HG03159 (cell line): ENCODE results near the gene LOC101059915.

Source experiments
- ATAC-seq: cut with Tn5 transposase; IDR thresholded peaks from one replicate; pipeline ENCODE4 v1.9.1; 2021; ENCODE audit warnings: mild to moderate bottlenecking, moderate library complexity; ENCODE audit not compliant: unreplicated experiment

LOC101059915 gene

DNA sequence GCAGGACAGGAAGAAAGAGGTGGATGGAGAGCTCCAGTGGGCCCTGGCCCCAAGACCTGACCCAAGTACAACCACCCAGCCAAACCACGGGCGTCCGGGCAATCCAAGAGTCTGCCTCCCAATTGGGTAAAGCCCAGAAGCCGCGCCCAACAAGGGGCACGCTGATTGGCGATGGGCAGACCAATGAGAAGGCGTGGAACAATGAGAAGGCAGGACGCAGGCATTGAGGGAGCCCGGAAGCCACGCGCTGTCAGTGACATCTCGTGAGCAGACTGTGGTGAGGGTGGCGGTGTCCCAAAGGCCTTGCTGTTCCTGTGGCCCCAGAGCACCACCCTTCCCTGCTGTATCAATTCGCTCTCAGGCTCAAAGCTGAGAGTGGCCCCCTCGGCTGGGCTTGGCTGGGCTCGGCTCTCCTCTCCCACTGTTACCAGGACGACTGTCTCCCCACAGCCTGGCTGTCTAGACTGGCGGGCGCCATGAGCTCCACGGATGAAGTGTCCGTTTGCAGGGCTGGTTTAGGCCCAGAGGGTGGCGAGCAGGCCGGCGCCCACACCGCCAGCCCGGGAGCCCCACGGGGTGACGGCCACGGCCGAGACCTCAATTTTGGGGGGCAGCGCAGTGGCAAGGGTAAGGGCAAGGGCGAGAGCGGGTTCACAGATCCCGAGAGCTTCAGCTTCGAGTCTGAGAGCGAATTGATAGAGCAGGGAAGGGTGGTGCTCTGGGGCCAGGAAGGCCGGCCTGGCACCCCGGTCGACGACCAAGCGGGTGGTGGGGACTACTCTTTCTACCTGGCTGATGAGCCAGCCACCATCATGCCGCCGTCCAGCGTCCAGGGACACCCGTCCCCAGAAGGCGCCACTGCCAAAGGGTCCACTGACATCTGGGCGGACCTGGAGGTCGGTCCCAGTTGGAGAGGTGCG, at the start of gene LOC101059915:
TSS of gene LOC101059915 (plus strand) at position 219 of the 920 bp plus-strand sequence.
- no peak for ATAC-seq

DNA sequence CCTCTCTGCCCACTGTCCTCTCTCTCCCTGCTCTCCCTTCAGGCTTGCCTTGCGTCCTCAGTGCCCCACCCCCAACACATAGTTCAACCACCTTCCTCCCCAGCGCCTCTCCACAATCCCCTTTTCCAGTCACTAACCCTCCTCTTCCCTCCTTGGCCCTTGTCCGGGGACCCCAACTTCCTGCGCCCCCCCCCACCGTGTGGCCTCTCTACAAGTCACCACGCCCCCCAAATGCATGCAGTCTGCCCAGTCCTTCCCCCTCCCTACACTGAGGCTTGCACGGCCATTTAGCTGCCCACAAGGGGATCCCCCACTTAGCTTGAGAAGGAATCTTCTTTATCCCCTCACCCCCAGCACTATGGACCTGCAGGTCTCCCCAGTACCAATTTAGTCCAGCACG, 49.6 kb upstream of the LOC101059915 start:
- no peak for ATAC-seq

DNA sequence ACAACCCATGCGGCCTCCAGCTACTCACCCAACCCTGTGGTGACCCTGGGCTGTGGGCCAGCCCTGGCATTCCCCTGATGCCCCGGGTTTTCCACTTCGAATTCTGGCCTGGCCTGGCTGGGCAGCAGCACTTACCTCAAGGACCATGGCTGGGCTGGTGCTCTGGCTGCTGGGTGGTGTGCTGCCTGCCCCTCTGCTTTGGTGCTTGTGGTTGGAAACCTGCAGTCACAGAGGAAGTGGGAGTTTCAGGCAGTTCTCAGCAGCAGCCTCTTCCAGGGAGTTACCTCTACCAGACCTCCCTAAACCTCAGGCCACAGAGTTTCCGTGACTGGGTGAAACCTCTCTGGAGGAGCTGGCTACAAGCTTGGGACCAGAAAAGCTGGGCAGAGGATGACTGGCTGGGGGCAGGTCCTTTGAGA, 49.0 kb upstream of the LOC101059915 start, which contains the start of gene CXCR3:
TSS of gene CXCR3 (minus strand) at position 209 of the 419 bp plus-strand sequence. CDS start at position 147, 62 bp downstream.
- peak; percentile 52 for ATAC-seq

DNA sequence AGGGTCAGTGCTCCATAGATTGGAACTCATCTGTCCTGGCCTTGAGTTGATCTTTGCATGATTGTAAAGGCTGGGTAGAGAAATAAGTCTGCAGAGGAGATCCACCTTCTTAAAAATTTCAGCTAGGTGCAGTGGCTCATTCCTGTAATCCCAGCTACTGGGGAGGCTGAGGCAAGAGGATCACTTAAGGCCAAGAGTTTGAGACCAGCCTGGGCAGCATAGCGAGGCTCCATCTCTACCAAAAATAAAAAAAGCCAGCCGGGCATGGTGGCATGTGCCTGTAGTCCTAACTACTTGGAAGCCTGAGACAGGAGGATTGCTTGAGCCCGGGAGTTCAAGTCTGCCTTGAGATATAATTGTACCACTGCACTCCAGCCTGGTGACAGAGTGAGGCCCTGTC, 48.6 kb upstream of the LOC101059915 start:
- ATAC-seq: no peak

DNA sequence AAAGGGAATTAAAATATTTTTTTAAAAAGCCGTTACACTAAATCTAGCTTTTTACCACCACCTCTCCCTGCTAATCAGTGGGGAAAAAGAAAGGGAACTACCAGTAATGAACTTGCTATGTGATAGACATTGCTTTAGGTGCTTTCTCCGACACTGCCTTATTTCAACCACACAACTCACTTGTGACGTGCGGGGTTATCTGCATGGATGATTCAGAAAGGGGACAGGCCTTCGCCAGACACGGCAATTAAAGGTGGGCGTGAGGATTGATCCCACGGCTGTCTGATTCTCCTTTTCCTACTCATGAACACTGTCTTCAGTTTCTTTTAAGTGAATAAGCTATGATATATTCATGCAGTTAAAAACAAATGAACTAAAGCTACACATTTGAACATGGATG, 48.2 kb upstream of the LOC101059915 start:
- no peak for ATAC-seq

DNA sequence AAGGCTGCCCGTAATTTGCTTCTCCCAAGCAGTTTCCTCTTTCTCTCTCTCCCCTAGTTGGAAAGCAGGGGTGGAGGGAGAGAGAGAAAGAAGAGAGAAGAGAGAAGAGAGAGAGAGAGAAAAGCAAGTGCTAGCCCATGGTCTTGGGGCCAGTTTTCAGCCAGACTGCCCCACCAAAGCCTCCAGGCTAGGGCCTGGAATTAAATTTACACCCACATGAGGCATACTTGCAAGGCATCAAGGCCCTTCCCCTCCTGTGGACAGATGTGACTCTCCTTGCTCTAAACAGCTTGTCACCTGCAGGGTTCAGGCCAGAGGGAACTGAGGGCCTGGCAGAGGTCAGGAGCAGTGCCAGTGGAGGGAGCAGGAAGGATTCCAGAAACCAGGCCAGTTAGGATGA, 47.4 kb upstream of the LOC101059915 start:
- no peak for ATAC-seq

DNA sequence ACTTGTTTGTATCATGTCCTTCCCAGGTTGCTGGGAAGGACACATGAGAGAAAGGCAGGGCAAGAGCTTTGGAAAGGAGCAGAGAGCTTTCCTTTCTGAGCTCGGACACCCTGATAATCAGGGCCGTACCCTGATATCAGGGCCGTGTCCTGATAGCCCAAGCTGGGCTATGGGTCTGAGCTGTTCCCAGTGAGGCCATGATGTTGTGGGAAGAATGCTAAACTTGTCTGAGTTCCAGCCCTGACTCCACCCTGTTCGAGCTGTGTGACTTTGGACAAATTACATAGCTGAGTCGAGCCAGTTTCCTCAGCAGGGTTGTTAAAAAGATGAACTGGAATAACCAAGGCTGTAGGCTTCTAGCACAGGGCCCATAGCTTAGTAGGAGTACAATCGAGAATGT, 45.7 kb upstream of the LOC101059915 start:
- ATAC-seq: no peak

DNA sequence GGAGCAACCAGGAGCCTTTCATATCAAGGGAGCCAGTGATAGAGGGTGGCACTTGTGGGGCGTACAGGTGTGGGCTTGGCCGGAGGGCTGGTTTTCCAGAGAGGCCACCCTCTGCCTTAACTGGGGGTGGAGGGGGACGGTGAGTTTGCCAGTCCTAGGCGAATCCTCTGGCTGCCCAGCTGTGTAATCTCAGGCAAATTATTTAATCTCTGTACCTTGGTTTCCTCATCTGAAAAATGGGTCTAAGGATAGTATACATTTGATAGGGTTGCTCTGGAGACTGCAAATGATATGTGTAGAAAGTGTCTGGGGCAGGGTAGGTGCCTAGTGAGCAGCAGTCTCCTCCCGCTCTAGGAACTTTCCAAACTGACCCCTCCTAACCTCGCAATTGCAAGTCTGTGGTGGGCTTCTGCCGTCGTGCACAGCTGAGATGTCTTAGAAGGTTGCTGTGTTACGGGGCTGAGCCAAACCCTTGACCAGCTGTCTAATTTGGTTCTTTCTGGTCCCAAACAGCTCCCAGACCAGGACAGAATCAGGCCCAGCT, 45.2 kb upstream of the LOC101059915 start:
- no peak for ATAC-seq

DNA sequence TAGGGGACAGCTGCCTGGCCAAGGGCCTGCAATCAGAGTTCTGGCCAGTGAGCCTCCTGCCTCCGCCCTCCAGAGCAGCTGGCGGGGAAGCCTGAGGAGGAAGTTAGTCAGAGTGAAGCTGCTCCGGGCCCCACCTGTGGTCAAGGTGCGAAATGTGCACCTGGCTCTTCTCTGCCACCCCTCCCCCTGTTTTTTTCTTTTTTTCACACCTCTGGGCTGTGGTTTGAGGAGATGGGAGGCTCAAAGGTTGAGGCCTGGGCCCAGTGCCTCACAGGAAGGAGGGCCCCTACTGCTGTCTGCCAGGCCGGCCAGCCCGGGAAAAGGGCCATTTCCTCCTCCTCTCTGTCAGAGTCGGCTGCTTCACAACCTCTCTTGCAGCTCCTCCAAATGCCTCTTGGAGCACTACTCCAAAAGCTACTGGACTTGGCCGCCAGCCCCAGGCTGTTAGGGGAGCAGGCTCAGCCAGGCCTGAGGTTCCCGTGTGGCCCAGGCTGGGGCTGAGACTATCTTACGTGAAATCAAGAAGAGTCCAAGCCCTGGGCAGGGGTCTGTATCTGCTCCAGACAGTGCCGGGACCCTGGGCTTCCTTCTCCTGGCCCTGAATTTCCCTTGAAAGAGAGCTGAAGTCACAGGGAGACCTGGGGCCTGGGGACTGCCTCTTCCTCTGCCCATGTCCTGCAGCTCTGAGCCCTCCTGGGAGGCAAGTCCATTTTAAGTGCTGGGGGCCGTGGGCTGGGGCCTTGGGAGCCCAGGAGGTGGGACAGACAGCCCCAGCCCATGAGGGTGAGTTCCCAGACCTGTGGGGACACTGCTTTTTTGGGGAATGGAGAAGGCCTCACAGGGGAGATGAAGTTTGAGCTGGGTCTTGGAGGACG, 44.5 kb upstream of the LOC101059915 start:
- peak; percentile 46 for ATAC-seq

DNA sequence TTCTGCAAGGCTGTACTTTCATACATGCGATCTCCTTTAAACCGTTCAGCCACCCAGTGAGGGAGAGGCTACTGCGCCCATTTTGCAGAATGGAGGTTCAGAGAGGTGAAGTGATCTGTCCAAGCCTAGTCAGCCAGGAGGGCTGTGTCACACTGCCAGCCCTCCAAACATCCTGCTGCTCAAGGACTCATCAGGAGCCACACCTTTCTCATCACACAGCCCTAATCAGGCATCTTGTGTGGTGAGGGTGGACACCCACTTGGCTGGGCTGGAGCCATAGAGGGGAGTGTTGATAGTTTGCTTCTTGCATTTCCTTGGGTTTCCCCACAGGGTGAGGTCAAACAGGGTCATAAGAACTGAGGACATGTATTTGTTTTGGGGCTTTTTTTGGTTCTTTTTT, 43.6 kb upstream of the LOC101059915 start:
- ATAC-seq: no peak

DNA sequence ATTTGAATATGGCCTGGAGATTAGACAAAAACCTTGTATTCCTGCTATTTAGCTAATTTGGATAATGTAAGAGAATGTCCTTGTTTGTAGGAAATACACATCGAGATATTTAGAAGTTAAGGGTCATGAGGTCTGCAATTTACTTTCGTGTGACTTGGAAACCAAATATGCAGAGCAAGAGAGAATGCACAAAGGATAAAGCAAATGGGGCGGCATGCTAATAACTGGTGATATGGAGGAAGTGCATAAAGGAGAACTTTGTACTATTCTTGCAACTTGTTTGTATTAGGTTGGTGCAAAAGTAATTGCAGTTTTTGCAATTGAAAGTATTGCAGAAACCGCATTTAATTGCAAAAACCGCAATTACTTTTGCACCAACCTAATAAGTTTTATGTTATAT, 41.9 kb upstream of the LOC101059915 start:
- no peak for ATAC-seq

DNA sequence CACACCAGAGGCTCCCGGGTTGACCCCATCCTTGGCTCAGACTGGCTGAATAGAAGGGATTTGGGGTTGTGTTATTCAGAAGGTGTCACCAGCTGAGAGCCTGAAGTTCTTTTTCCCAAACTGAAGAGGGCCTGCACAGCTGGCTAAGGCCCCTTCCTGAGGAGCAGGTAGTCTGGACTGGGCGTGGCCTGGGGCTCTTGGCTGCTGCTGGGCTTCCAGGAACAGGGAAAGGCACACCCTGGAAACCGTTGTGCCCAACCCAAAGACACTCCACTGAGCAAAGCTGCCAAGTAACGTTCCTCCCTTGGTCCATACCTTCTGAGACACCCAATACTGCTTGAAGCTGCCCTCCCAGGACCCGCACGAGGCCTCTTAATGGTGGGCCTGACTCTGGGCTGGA, 40.8 kb upstream of the LOC101059915 start:
- no peak for ATAC-seq

DNA sequence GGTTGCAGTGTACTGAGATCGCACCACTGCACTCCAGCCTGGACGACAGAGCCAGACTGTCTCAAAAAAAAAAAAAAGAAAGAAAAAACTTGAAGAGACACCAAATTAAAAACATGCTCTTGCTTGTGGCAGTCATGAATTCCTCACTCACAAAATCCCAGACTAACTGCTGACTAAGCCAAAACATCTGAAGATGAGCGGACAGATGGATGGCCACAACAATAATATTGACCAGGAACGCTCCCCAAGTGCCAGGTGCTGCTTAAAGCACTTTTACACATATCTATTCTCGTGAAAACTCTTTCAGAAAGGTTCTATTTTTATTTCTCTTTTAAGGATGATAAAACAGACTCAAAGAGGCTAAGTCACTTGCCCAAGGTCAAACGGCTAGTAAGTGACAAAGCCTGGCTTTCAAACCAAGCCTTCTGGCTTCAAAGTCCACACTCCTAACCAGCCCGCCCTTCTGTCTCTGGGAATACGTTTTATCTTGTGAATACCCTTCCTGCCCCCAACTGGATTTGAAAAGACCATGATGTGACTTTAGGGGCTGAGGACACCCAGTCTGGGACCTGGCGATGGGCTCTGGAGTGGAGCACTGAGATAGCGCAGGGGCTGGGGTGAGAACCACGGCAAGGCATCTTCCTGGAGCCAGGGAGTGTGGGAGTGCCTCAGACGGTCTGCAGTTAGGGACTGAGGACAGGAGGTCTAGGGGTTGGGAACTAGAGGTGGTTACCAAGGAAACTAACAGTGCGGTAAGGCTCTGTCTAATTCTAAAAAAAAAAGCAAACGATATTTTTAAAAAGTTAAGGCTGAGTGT, 39.5 kb upstream of the LOC101059915 start:
- no peak for ATAC-seq

DNA sequence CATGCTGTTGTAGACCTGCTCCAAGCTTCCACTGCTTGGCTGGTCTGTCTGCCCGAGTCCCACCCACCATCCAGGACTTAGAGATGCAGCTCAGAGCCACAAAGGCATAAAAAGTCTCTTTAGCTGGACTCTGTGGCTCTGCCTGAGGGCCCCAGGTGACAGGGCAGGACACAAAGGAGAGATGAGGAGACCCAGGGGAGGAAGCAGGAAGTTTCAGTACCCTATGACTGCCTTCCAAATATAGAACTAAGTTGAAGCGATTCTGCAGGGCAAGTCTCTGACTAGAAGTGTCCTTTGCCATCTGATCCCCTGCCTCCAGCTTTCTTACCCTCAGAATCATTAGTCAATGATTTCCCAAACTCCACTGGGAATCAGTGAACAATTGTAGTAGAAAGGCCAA, 37.9 kb upstream of the LOC101059915 start:
- peak; percentile 55 for ATAC-seq

DNA sequence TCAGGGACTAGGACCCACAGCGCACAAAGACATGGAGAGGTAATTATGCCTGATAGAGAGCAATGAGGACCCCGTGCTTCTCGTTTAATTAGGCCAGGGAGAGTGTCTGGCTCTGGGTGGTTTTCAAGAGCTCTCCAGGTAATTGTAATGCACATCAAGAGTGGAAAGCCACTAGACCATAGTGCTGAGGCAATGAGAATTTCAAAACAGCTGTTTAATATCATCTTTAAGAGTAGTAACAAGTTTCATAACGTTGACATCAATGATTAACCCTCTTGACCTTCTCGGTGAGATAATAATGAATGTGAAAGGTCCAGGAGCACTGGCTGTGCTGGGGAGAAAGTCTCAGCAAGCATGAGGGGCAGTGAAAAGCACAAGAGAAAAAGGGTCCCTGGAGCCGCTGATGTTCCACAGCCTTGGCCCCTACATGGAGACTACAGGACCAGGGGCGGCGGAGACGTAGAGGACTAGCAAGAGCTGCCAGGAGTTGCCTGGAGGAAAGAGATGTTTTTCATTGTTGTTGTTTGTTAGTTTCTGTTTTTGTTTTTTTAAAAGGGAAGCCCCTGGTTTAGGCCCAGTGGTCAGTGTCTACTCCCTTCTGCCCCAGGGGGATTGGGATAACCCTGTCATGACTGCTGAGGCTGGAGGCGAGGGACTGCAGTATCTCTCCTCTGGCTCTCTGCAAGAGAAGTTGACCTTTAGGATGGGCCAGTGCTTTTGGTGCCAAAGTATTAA, 34.3 kb upstream of the LOC101059915 start:
- peak; percentile 64 for ATAC-seq

DNA sequence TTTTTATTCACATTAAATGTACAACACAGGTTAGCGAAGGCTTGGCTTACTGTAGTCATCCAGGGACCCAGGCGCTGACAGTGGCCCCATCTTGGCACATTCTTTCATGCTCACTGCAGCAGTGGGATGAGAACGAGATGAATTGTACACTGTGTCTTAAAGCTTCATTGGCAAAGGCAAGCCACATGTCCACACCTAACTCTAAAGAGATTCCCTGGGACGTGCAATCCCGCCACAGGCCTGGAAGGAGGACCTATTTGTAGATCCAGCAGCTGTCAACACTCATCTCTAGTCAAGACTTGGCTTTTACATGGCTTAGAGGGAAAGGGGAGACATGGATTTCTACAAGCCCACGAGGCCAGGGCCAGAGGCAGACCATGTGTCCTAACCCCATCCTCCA, 33.0 kb upstream of the LOC101059915 start:
- no peak for ATAC-seq

DNA sequence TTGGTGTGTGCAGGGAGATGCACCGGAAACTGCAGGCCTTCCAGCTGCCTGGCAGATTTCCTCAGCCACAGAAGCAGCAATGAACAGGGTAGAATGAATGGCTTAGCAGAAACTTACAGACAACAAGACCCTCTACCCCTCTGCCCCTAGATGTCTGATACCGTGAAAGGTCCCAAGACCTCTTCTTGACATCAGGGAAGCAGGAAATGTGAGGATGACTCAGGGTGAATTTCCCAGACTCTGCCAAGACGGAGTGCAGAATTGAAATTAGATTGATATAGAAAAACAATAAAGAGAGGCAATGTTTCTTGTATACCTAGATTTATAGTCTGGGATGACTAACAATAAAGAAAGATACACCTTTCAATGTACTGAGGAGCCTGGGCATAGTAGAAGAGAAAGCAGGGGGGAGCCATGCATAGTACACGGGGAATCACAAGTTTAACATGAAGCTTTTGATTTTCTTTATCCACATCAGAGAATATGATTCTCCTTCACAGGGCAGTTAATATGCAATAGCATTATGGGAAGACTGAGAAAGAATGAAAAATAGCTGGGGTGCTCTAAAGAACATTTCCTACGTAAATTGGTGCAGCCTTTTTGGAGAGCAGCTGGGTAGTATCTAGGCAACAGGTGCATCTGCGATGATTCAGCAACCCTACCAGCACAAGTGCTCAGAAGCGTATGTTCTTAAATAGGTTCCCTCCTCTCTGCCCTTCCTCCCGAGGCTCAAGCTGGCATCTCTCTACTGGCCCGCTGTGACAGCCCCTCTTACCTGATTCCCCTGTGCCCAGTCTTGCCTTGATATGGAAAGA, 30.7 kb upstream of the LOC101059915 start:
- ATAC-seq: no peak

DNA sequence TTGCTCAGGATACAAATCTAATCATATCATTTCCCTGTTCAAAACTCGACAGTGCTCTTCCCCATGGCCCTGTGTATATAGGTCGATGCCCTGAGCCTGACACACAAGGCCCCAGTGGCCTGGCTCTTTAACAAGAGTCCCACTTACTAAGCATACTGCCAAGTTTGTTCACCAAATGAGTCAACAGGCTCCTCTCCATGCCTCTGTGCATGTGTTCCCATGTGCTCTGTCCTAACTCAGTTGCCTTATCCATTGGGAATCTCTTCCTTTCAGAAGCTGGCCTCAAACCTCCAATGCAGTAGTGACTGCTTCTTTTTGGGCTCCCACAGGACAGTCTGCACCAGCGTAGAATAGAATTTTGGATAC, 30.1 kb upstream of the LOC101059915 start:
- ATAC-seq: no peak

DNA sequence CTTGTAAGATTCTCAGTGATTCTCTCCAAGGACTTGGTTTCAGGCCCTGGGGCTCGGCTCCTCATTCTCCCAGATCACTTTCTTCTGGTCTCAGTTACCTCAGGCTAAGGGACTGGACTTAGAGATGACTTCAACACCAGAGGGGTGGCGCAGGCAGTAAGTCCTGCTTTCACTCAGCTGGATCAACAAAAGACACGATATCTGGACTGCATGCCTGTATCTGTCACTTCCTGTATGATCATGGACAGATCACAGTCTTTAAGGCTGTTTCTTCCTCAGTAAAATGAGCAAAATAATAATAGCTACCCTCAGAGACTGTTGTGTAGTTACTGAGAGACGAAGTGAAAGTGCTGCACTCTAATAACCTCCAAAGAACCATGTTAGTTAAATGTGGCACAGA, 29.5 kb upstream of the LOC101059915 start:
- peak; percentile 40 for ATAC-seq
